ENCODE data around the gene STAB2. TPM values are rescaled to one million over a fixed set of nuclear protein-coding genes. Genes with fewer than 3 reads are reported as not detected.
A peak's percentile ranks its signal among the peaks of the same experiment; 100 is the strongest.

The STAB2 gene
- total RNA-seq, 1 experiment from 2014 or later: not detected

- no TSS peak for BruUV-seq (replicated peaks)
- H3K4me2 ChIP-seq (ENCODE audit: low read length): no peak overlapping the region
- H3K27ac ChIP-seq (ENCODE audit: low read depth, low read length): no peak overlapping the region
- no peak overlapping the region for H3K9ac ChIP-seq (ENCODE audit: low read length)
- no peak for TF ChIP-seq SIN3A (IDR thresholded peaks at IDR 0.05; ENCODE audit: low read depth)
- TF ChIP-seq CTCF (IDR thresholded peaks at IDR 0.05 in 2 of 3, conservative IDR thresholded peaks at IDR 0.05 in 1 of 3; ENCODE audit: borderline replicate concordance in 1 of 3, insufficient read depth in 1 of 3, low read depth in 2 of 3, low read length in 2 of 3): peak in 2 of 3 experiments; percentile 17 to 33; a peak in 2 of 6 replicates
- H3K79me2 ChIP-seq (ENCODE audit: insufficient read depth, low read length): peaks cover 20% of the 10 kb centered on the region
- POLR2A ChIA-PET: no interaction called here
- H2AFZ ChIP-seq (ENCODE audit: low read depth, low read length, poor library complexity, severe bottlenecking): no peak overlapping the region
- H4K20me1 ChIP-seq (ENCODE audit: insufficient read depth): no peaks in the 10 kb centered on the region
- H3K4me1 ChIP-seq (ENCODE audit: control insufficient read depth in 1 of 2, insufficient read depth in 2 of 2, low read length in 2 of 2): peaks cover 6 to 11% of the 10 kb centered on the region in 2 experiments; a peak in 2 of 4 replicates
- no peaks in the 10 kb centered on the region for H3K9me3 ChIP-seq (ENCODE audit: control insufficient read depth in 1 of 2, insufficient read depth in 1 of 2, low read depth in 1 of 2, low read length in 2 of 2)
- DNase-seq (ENCODE audit: low read depth, low spot score) (no peak), ATAC-seq (no peak)
- H3K36me3 ChIP-seq (ENCODE audit: control insufficient read depth in 1 of 2, insufficient read depth in 2 of 2, low read length in 2 of 2): peaks cover 0 to 8% of the 10 kb centered on the region in 2 experiments; a peak in 2 of 4 replicates
- no peak overlapping the region for H3K4me3 ChIP-seq (replicated peaks in 1 of 2; ENCODE audit: low read depth in 1 of 2, low read length in 2 of 2)
- intact Hi-C loops (cut with micrococcal nuclease): no loop called here
- no peaks in the 10 kb centered on the region for H3K9me2 ChIP-seq (ENCODE audit: insufficient read depth)
- CTCF ChIA-PET: no interaction called here
- RAD21 ChIA-PET (ENCODE audit: low non-redundant PET in 1 of 2, low total read pairs in 2 of 2, uncharacterized antibody in 2 of 2, unreplicated experiment in 2 of 2): interaction anchor here in 1 of 2 experiments (0.6 kb wide), 1 partner anchor 465 kb away, joined by 3 read pairs; no protein-coding TSS in a partner anchor
- H3K27me3 ChIP-seq (ENCODE audit: insufficient read depth, low read length): no peaks in the 10 kb centered on the region
Observed at GRCh38 chr12:103812789-103813188, 225.7 kb downstream of the STAB2 start.

- intact Hi-C loops (cut with micrococcal nuclease): no loop called here
- H3K4me1 ChIP-seq (ENCODE audit: control insufficient read depth in 1 of 2, insufficient read depth in 2 of 2, low read length in 2 of 2): peaks cover under 1 to 6% of the 10 kb centered on the region in 2 experiments; a peak in 2 of 4 replicates
- no peak overlapping the region for H3K9ac ChIP-seq (ENCODE audit: low read length)
- H3K9me3 ChIP-seq (ENCODE audit: control insufficient read depth in 1 of 2, insufficient read depth in 1 of 2, low read depth in 1 of 2, low read length in 2 of 2): no peaks in the 10 kb centered on the region
- no peaks in the 10 kb centered on the region for H4K20me1 ChIP-seq (ENCODE audit: insufficient read depth)
- H3K4me2 ChIP-seq (ENCODE audit: low read length): no peak overlapping the region
- H3K79me2 ChIP-seq (ENCODE audit: insufficient read depth, low read length): peaks cover 26% of the 10 kb centered on the region
- ATAC-seq: no peak
- H3K27me3 ChIP-seq (ENCODE audit: insufficient read depth, low read length): no peaks in the 10 kb centered on the region
- H3K4me3 ChIP-seq (replicated peaks in 1 of 2; ENCODE audit: low read depth in 1 of 2, low read length in 2 of 2): no peak overlapping the region
- ChIA-PET RAD21 (ENCODE audit: low non-redundant PET in 1 of 2, low total read pairs in 2 of 2, uncharacterized antibody in 2 of 2, unreplicated experiment in 2 of 2) (no interaction called here), CTCF (no interaction called here), POLR2A (no interaction called here)
- no peak overlapping the region for H3K27ac ChIP-seq (ENCODE audit: low read depth, low read length)
- no peak for DNase-seq (ENCODE audit: low read depth, low spot score)
- no peak overlapping the region for H2AFZ ChIP-seq (ENCODE audit: low read depth, low read length, poor library complexity, severe bottlenecking)
- peaks cover 0 to 8% of the 10 kb centered on the region in 2 experiments; a peak in 2 of 4 replicates for H3K36me3 ChIP-seq (ENCODE audit: control insufficient read depth in 1 of 2, insufficient read depth in 2 of 2, low read length in 2 of 2)
- H3K9me2 ChIP-seq (ENCODE audit: insufficient read depth): no peaks in the 10 kb centered on the region
- BruUV-seq (replicated peaks): no TSS peak
- TF ChIP-seq ZNF274 (IDR thresholded peaks at IDR 0.05; ENCODE audit: low read depth, low read length) (no peak), CBX3 (IDR thresholded peaks at IDR 0.05; ENCODE audit: low read depth) (no peak), MAX (IDR thresholded peaks at IDR 0.05) (no peak), POLR2A (IDR thresholded peaks at IDR 0.05; ENCODE audit: borderline replicate concordance, extremely low read depth, insufficient read depth, insufficient read length) (no peak), ZBTB33 (IDR thresholded peaks at IDR 0.05; ENCODE audit: extremely low read depth, insufficient replicate concordance, low read length) (no peak), SIN3A (IDR thresholded peaks at IDR 0.05; ENCODE audit: low read depth) (no peak), SRF (IDR thresholded peaks at IDR 0.05; ENCODE audit: low read depth) (no peak), CEBPB (IDR thresholded peaks at IDR 0.05; ENCODE audit: low read depth) (no peak), YY1 (IDR thresholded peaks at IDR 0.05; ENCODE audit: extremely low read depth, insufficient replicate concordance, low read depth, low read length) (no peak), POLR2AphosphoS5 (IDR thresholded peaks at IDR 0.05; ENCODE audit: low read depth, low read length) (no peak), REST (IDR thresholded peaks at IDR 0.05; ENCODE audit: low read depth) (no peak)
Observed at GRCh38 chr12:103813426-103813825, 226.4 kb downstream of the STAB2 start.
